GM19324 (cell line): ENCODE results near the gene GREM2.

ENCODE experiments used
- ATAC-seq: cut with Tn5 transposase; IDR thresholded peaks from one replicate; pipeline ENCODE4 v1.9.1; 2021; ENCODE audit warnings: mild to moderate bottlenecking, moderate library complexity; ENCODE audit not compliant: unreplicated experiment, low FRiP score

The GREM2 gene

GRCh38 chr1:240611619-240612480 lies at the start of gene GREM2:
Gene GREM2, minus strand, starts transcription at chr1:240612155. Its CDS starts 118,680 bp downstream, at chr1:240493475.
- ATAC-seq = peak; percentile 71

GRCh38 chr1:240658312-240658960 lies 46.5 kb upstream of the GREM2 start:
- ATAC-seq = no peak

GRCh38 chr1:240656531-240656930 lies 44.6 kb upstream of the GREM2 start:
- no peak for ATAC-seq

- ATAC-seq = no peak
Observed at GRCh38 chr1:240652961-240653409, 41.0 kb upstream of the GREM2 start.

- no peak for ATAC-seq
Observed at GRCh38 chr1:240652549-240652948, 40.6 kb upstream of the GREM2 start.

- ATAC-seq = no peak
Observed at GRCh38 chr1:240650877-240651276, 38.9 kb upstream of the GREM2 start.

- no peak for ATAC-seq
Observed at GRCh38 chr1:240649733-240650721, 38.1 kb upstream of the GREM2 start.

GRCh38 chr1:240646571-240647240 lies 34.8 kb upstream of the GREM2 start:
- no peak for ATAC-seq

- ATAC-seq = no peak
Observed at GRCh38 chr1:240644732-240645131, 32.8 kb upstream of the GREM2 start.

GRCh38 chr1:240635466-240636256 lies 23.7 kb upstream of the GREM2 start:
- ATAC-seq = no peak

- ATAC-seq = no peak
Observed at GRCh38 chr1:240630409-240630808, 18.5 kb upstream of the GREM2 start.

- ATAC-seq = no peak
Observed at GRCh38 chr1:240621249-240621648, 9.3 kb upstream of the GREM2 start.

- ATAC-seq = no peak
Observed at GRCh38 chr1:240619906-240620621, 8.1 kb upstream of the GREM2 start.

GRCh38 chr1:240619357-240619756 lies 7.4 kb upstream of the GREM2 start:
- no peak for ATAC-seq

- ATAC-seq = no peak
Observed at GRCh38 chr1:240618946-240619345, 7.0 kb upstream of the GREM2 start.

GRCh38 chr1:240616018-240616417 lies 4.1 kb upstream of the GREM2 start:
- ATAC-seq = no peak

- ATAC-seq = no peak
Observed at GRCh38 chr1:240613356-240614142, 1.6 kb upstream of the GREM2 start.

GRCh38 chr1:240612811-240613210 lies 856 bp upstream of the GREM2 start:
- no peak for ATAC-seq
